HS-27A (cell line): ENCODE measurements around the gene OR8G1.
"Not testable (repeated sequence)": the region's sequence is repeated elsewhere in the genome, so short reads cannot be mapped to it uniquely, and the experiment has no call there.

Experiments used
- DNase-seq: peaks from one replicate; pipeline ENCODE4 v3.0.0-alpha.2; 2012; ENCODE audit warnings: low read depth, missing footprints

Gene OR8G1

GRCh38 chr11:124240621-124241397, at the start of gene OR8G1:
Gene OR8G1, plus strand, starts transcription at chr11:124241095. Its CDS starts 8,581 bp downstream, at chr11:124249676.
- DNase-seq = no peak

DNA sequence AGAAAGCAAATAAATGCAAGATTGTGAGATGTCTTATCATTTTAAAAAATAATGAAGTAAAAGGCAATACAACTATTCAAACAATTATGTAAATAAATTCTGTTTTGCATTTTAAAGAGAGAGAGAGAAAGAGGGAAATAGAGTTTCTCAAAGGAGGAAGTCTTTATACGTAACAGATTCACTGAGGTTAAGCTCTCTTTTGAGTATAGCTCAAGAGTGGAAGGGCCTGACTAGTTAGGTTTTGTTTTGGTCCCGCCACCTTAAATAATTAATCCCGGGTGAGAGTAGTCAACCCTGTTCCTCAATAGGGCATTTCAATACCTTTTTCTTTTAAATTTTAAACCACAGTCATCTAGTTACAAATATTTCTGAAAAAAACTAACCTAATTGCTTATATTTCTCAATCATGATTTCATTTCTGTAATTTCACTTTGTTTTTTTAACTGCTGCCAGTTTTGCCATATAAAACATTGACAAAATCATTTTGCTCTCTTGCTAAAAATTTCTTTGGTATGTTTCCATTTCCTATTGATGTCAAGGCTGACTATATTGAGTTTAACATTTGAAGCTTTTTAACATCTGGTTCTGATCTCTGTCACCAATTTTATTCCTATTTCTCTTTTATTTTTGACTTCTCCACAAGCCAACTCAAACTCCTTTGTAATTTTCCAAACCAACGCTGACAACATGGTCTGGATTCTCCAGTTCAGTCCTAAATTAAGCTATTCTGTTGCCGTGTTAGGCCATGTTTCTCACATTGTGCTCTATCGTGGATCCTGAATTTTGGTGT, 47.5 kb upstream of the OR8G1 start:
- no peak for DNase-seq

GRCh38 chr11:124194293-124195188, 46.4 kb upstream of the OR8G1 start:
- no peak for DNase-seq

DNA sequence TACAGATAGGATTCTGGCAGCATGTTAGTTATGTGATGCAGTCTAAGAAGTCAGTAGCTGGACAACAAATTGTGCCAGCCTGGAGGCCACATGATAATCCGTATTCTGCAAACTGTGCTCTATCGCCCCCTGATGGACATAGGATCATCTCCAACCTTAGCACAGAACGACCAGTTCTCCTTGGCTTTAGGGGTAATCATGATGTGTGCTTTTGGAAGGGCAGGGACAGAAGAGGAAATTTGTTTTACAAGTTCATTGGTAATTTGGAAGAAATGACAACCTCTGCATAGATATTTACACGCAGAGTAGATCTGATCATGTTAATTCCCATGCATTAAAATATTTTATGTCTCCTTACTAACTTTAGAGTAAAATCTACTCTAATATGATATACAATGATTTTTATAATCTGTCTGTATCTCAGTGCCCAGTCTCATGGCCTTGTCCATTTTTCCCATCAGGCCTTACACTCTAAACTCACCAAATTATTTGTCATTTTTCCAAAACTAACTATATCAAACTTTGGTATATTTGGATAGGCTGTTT, 45.6 kb upstream of the OR8G1 start:
- peak; percentile 38 for DNase-seq

DNA sequence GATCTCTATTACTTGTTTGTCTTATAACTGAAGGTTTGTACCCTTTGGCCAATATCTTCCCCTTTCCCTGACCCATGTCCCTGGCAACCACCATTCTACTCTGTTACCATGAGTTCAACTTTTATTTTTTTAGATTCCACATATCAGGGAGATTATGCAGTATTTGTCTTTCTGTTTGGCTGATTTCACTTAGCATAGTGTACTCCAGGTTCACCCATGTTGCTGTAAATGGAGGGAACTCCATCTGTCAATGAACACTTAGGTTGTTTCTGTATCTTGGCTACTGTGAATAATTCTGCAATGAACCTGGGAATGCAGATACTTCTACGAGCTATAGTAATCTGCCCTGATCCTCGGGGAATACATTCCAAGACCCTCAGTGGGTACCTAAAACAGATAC, 42.9 kb upstream of the OR8G1 start:
- DNase-seq = no peak

GRCh38 chr11:124198897-124199296, 42.0 kb upstream of the OR8G1 start:
- no peak for DNase-seq

GRCh38 chr11:124199702-124200101, 41.2 kb upstream of the OR8G1 start:
- DNase-seq = no peak

DNA sequence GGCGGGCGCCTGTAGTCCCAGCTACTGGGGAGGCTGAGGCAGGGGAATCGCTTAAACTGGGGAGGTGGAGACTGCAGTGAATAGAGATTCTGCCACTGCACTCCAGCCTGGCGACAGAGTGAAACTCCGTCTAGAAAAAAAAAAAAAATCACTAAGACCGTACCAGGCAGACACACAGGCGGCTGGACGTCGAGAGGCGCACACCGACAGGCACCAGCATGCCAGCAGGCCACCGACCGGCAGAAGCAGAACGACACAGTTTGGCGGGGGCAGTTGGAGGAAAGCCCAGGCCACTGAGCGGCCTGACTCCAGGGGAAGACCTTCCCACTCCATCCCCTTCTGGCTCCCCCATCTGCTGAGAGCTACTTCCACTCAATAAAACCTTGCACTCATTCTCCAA, 40.2 kb upstream of the OR8G1 start:
- DNase-seq = no peak

- no peak for DNase-seq
Observed at GRCh38 chr11:124202951-124203350, 37.9 kb upstream of the OR8G1 start.

- DNase-seq = no peak
Observed at GRCh38 chr11:124204008-124204407, 36.9 kb upstream of the OR8G1 start.

DNA sequence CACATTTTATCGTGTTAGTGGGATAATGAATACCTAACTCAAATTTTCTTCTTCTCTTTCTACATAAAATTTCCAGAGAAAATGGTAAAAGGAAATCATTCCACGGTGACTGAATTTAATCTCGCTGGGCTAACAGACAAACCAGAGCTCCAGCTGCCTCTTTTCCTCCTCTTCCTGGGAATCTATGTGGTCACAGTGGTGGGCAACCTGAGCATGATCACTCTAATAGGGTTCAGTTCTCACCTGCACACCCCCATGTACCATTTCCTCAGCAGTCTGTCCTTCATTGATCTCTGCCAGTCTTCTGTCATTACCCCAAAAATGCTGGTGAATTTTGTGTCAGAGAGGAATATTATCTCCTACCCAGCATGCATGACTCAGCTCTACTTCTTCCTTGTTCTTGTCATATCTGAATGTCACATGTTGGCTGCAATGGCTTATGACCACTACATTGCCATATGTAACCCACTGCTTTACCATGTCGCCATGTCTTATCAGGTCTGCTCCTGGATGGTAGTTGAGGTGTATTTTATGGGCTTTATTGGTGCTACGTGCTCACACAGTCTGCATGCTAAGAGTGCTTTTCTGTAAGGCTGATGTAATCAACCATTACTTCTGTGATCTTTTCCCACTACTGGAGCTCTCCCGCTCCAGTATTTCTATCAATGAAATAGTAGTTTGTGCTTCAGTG, 33.6 kb upstream of the OR8G1 start:
- no peak for DNase-seq

DNA sequence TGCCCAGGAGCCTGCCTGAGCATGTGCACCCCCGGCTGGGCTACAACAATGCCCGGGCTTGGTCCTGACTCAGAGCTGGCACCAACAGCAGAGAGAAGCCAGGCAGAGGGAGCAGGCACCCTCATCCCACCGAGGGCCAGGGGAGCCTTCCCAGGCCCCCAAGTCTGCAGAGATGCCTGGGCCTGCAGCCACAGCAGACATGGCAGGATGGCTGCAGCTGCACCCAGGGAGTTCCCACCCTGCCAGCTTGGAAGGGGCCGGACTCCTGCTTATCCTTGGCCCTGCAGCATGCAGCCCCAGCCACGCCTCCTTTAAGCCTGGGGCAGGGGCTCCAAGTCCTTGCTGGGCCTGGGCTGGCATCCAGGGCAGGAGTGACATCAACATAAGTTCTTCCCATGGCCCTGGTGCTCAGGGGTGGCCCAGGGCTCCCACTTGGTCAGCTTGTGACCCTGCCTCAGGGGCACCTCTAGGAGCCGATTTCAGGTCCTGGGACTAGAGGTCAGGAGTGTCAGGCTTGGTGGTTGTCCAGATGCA, 31.0 kb upstream of the OR8G1 start:
- no peak for DNase-seq

DNA sequence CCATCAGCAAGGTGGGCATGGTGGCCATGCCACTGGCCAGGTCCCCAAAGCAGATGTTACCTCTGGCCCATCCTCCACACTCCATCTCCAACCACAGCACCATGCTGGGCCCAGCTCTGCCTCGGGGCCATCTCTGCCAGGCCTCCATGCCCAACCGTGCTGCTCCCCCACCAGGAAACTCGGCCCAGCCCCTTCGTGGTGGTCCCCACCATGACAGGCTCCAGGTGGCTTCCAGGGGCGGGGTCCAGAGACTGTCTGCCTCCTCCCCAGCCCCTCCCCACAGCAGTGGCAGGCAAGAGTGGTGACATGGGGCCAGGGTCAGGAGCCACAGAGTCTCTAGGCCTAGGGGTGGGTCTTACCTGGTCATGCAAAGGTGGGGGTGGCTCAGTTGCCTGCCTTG, 30.5 kb upstream of the OR8G1 start:
- no peak for DNase-seq

DNA sequence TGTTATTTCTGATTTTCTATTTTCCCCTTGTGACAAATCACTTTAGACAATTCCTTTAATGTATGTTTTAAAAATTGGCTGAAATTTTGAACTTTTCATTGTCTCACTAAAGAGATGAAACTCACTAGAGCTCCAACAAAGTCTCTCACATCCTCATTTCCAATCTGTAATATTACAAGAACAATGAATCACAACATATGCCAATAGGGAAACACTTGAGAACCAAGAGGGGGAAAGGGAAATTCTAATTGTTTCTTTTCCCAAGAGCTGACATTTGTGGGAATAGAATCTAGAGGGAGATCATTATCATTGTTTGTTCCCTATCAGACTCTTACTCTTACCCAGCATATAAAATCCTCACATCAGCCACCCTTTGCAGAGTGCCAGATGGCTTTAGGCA, 29.6 kb upstream of the OR8G1 start:
- no peak for DNase-seq

- DNase-seq = no peak
Observed at GRCh38 chr11:124214027-124214426, 26.9 kb upstream of the OR8G1 start.

- DNase-seq = no peak
Observed at GRCh38 chr11:124219126-124219525, 21.8 kb upstream of the OR8G1 start.

DNA sequence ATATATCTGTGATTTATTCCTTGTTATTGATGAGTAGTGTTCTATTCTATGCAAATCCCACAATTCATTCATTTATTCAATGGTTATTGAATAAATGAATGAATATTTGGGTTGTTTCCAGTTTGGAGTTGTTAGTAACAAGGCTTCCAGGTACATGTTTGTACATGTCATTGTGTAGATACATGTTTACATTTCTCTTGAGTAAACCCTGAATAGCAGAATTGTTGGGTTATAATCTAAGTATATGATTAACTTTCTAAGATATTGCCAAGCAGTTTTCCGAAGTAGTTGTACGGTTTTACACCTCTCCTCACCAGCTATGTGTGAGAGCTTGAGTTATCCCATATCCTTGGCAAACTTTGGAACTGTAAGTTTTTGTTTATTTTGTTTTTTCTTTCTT, 18.5 kb upstream of the OR8G1 start:
- no peak for DNase-seq

DNA sequence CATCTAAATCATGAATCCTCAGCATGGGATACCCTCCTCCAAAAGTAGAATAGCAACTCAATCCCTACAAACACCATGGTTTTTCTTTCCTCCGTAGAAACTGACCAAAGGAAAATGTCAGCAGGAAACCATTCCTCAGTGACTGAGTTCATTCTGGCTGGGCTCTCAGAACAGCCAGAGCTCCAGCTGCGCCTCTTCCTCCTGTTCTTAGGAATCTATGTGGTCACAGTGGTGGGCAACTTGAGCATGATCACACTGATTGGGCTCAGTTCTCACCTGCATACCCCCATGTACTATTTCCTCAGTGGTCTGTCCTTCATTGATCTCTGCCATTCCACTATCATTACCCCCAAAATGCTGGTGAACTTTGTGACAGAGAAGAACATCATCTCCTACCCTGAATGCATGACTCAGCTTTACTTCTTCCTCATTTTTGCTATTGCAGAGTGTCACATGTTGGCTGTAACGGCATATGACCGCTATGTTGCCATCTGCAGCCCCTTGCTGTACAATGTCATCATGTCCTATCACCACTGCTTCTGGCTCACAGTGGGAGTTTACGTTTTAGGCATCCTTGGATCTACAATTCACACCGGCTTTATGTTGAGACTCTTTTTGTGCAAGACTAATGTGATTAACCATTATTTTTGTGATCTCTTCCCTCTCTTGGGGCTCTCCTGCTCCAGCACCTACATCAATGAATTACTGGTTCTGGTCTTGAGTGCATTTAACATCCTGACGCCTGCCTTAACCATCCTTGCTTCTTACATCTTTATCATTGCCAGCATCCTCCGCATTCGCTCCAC, 16.1 kb upstream of the OR8G1 start:
- not testable (repeated sequence) for DNase-seq

DNA sequence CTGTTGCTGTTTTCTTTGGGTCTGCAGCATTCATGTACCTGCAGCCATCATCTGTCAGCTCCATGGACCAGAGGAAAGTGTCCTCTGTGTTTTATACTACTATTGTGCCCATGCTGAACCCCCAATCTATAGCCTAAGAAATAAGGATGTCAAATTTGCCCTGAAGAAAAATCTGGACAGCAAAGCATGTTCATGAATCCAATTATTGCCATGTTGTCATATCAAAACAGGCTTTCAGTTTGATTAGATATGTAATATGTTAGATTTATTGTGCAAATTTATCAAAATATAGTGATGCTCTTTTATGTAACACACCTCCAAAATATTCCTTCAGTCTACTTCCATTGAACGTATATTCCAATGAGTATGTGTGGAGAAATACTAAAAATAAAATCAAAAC, 15.4 kb upstream of the OR8G1 start:
- DNase-seq = no peak

- no peak for DNase-seq
Observed at GRCh38 chr11:124233376-124233775, 7.5 kb upstream of the OR8G1 start.
